PC-9 (cell line): ENCODE measurements around the gene PPAT. TPM values are rescaled to one million over a fixed set of nuclear protein-coding genes. Genes with fewer than 3 reads are reported as not detected.
A peak's percentile ranks its signal among the peaks of the same experiment; 100 is the strongest.
"Not testable (repeated sequence)": the region's sequence is repeated elsewhere in the genome, so short reads cannot be mapped to it uniquely, and the experiment has no call there.

Experiments
- BruUV-seq: library from RNA; stranded (reverse); fragments of 400-500 nt; replicated peaks from 2 replicates; lab custom pipeline; 2021; lab: Mats Ljungman, UMichigan
- CTCF ChIA-PET: fragments of 300-600 bp; sonication (Branson Sonifier 250); formaldehyde crosslinking; loops from one replicate; lab custom pipeline; 2022; ENCODE audit warnings: antibody characterized with exemption; lab: Charles Lee
- POLR2A ChIA-PET: fragments of 300-600 bp; sonication (Branson Sonifier 250); formaldehyde crosslinking; loops from one replicate; lab custom pipeline; 2022; ENCODE audit warnings: antibody characterized with exemption; ENCODE audit not compliant: unreplicated experiment; lab: Charles Lee
- DNase-seq, 2 experiments: peaks; one replicate each; pipeline versions ENCODE4 v3.0.0 to v3.0.0-alpha.2; 2015 to 2022; ENCODE audit warnings: mixed read lengths in 1 of 2
- H2AFZ ChIP-seq: fragments of 200-600 bp; sonication (generic); 2 replicates; pipeline ENCODE4 v1.8.1; 2017; ENCODE audit warnings: antibody characterized with exemption
- H3F3A ChIP-seq: fragments of 200-600 bp; sonication (generic); 2 replicates; pipeline ENCODE4 v1.8.1; 2017; ENCODE audit warnings: antibody characterized with exemption, mild to moderate bottlenecking, low read depth; ENCODE audit not compliant: insufficient read depth
- H3K27ac ChIP-seq: fragments of 200-600 bp; sonication (generic); 2 replicates; pipeline ENCODE4 v1.6.1; 2016; ENCODE audit warnings: mixed run types
- H3K27me3 ChIP-seq: fragments of 200-600 bp; sonication (generic); 2 replicates; pipeline ENCODE4 v1.6.1; 2016; ENCODE audit warnings: low read depth, mixed run types; ENCODE audit not compliant: insufficient read depth
- H3K36me3 ChIP-seq: fragments of 200-600 bp; sonication (generic); 2 replicates; pipeline ENCODE4 v1.6.1; 2016; ENCODE audit warnings: low read depth, mixed run types
- H3K4me1 ChIP-seq: fragments of 200-600 bp; sonication (generic); replicated peaks from 2 replicates; pipeline ENCODE4 v1.6.1; 2016; ENCODE audit warnings: mixed run types; ENCODE audit not compliant: insufficient read depth
- H3K4me2 ChIP-seq: fragments of 200-600 bp; sonication (generic); 2 replicates; pipeline ENCODE4 v1.6.1; 2017; ENCODE audit warnings: mixed run types
- H3K4me3 ChIP-seq: fragments of 200-600 bp; sonication (generic); 2 replicates; pipeline ENCODE4 v1.6.1; 2016; ENCODE audit warnings: mixed run types
- H3K79me2 ChIP-seq: fragments of 200-600 bp; sonication (generic); 2 replicates; pipeline ENCODE4 v1.6.1; 2017; ENCODE audit warnings: low read depth, mixed run types
- H3K9me2 ChIP-seq: fragments of 200-600 bp; sonication (generic); 2 replicates; pipeline ENCODE4 v1.8.1; 2017; ENCODE audit warnings: mild to moderate bottlenecking; ENCODE audit not compliant: insufficient read depth
- H3K9me3 ChIP-seq: fragments of 200-600 bp; sonication (generic); 2 replicates; pipeline ENCODE4 v1.8.1; 2016; ENCODE audit warnings: low read depth; ENCODE audit not compliant: insufficient read depth
- H4K20me1 ChIP-seq: fragments of 200-600 bp; sonication (generic); 2 replicates; pipeline ENCODE4 v1.8.1; 2017; ENCODE audit not compliant: insufficient read depth
- CTCF ChIP-seq: fragments of 200-600 bp; sonication (generic); conservative IDR thresholded peaks from 2 replicates; pipeline ENCODE4 v1.6.1; 2017; ENCODE audit warnings: mixed run types, antibody characterized with exemption, mild to moderate bottlenecking, moderate library complexity
- EZH2 ChIP-seq: fragments of 200-600 bp; sonication (generic); IDR thresholded peaks from 2 replicates; pipeline ENCODE4 v1.8.0; 2017; ENCODE audit warnings: antibody characterized with exemption, low read depth
- intact Hi-C: fragments of 100-400 bp; cut with micrococcal nuclease; formaldehyde crosslinking; loops from one replicate; pipeline ENCODE4 v1.10.0; 2022; ENCODE audit not compliant: unreplicated experiment
- total RNA-seq: library from RNA; stranded (reverse); gene quantifications from 2 replicates; pipeline ENCODE4 v1.2.3, GENCODE V29; 2021

Gene PPAT
- total RNA-seq, 1 experiment from 2014 or later: 21.3 TPM

GRCh38 chr4:56462157-56462556 is 26.7 kb upstream of the PPAT start:
- H3K36me3 ChIP-seq: peaks cover 18% of the 10 kb centered on the region

DNA sequence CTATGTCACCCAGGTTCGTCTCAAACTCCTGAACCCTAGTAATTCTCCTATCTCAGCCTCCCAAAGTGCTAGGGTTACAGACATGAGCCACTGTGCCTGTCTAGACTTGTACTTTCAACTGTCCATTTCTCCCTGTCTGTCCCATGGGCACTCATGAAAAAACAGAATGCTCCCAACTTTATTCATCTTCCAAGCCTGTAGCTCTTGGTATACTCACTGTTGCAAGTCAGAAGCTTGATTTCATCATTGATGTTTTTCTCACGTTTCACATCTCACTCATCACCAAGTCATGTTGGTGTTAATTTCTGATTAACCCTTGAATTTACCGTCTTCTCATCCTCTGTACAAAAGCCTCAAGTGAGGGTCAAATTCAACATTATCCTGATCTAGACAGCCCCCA is 24.7 kb upstream of the PPAT start:
- DNase-seq: no peak
- TF ChIP-seq CTCF: no peak
- no peak for TF ChIP-seq EZH2
- H3K4me2 ChIP-seq: no peak overlapping the region
- no peaks in the 10 kb centered on the region for H3K9me3 ChIP-seq
- H3K27ac ChIP-seq: peak overlapping the region; percentile 47
- H3K79me2 ChIP-seq: peaks cover 12% of the 10 kb centered on the region; the same call in 1 of the 2 replicates
- intact Hi-C loops: no loop called here
- H2AFZ ChIP-seq: no peak overlapping the region
- no peak overlapping the region for H3K4me3 ChIP-seq
- CTCF ChIA-PET: no interaction called here
- POLR2A ChIA-PET: interaction anchor here (0.6 kb wide), 2 partner anchors 70 to 151 kb away, joined by 4 to 8 read pairs; no protein-coding TSS in a partner anchor
- no peaks in the 10 kb centered on the region for H4K20me1 ChIP-seq
- no TSS peak for BruUV-seq
- H3K27me3 ChIP-seq: no peaks in the 10 kb centered on the region
- H3K4me1 ChIP-seq: peaks cover 3% of the 10 kb centered on the region
- H3F3A ChIP-seq: peaks cover 16% of the 10 kb centered on the region; the same call in 1 of the 2 replicates
- H3K9me2 ChIP-seq: no peaks in the 10 kb centered on the region
- H3K36me3 ChIP-seq: peaks cover 18% of the 10 kb centered on the region

More at GRCh38 chr4:56462157-56462556, 26.7 kb upstream of the PPAT start:
- no peaks in the 10 kb centered on the region for H4K20me1 ChIP-seq
- ChIA-PET CTCF (no interaction called here), POLR2A (no interaction called here)
- no peak overlapping the region for H2AFZ ChIP-seq
- peaks cover 23% of the 10 kb centered on the region; the same call in 1 of the 2 replicates for H3F3A ChIP-seq
- no TSS peak for BruUV-seq
- no peak overlapping the region for H3K27ac ChIP-seq
- H3K9me3 ChIP-seq: no peaks in the 10 kb centered on the region
- H3K27me3 ChIP-seq: no peaks in the 10 kb centered on the region
- no peaks in the 10 kb centered on the region for H3K9me2 ChIP-seq
- DNase-seq: no peak
- H3K4me1 ChIP-seq: peaks cover 14% of the 10 kb centered on the region
- H3K4me3 ChIP-seq: no peak overlapping the region
- no peak overlapping the region for H3K4me2 ChIP-seq
- peaks cover 30% of the 10 kb centered on the region for H3K79me2 ChIP-seq
- intact Hi-C loops: no loop called here
- no peak for TF ChIP-seq EZH2

DNA sequence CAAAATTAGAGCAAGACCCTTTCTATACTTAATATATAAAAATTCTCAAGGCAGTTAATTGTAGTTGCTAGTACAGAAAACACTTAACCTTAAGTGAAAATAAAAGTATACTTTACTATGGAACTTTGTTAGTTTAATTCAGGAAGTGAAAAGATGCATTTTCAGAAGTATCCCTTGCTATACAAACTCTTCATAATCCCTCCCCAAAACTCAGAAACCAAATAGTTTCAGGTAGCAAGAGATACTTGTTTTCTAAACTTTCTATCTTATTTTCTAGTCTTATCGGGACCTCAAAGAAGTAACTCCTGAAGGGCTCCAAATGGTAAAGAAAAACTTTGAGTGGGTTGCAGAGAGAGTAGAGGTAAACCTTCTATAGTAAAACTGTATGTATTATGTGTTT is 14.9 kb upstream of the PPAT start:
- no peak overlapping the region for H3K4me2 ChIP-seq
- H2AFZ ChIP-seq: no peak overlapping the region
- H3K27me3 ChIP-seq: no peaks in the 10 kb centered on the region
- 0 out of 2 replicates have a peak, but pooled peaks cover 4% of the 10 kb centered on the region for H3K79me2 ChIP-seq
- H3K4me3 ChIP-seq: no peak overlapping the region
- H3K36me3 ChIP-seq: no peaks in the 10 kb centered on the region
- intact Hi-C loops: no loop called here
- POLR2A ChIA-PET: no interaction called here
- CTCF ChIA-PET: no interaction called here
- H4K20me1 ChIP-seq: 0 out of 2 replicates have a peak, but pooled peaks cover 2% of the 10 kb centered on the region
- no peaks in the 10 kb centered on the region for H3K9me3 ChIP-seq
- TF ChIP-seq EZH2: no peak
- TF ChIP-seq CTCF: no peak
- no peak for DNase-seq
- no peaks in the 10 kb centered on the region for H3F3A ChIP-seq
- no peak overlapping the region for H3K27ac ChIP-seq
- no TSS peak for BruUV-seq
- no peaks in the 10 kb centered on the region for H3K9me2 ChIP-seq
- no peaks in the 10 kb centered on the region for H3K4me1 ChIP-seq

DNA sequence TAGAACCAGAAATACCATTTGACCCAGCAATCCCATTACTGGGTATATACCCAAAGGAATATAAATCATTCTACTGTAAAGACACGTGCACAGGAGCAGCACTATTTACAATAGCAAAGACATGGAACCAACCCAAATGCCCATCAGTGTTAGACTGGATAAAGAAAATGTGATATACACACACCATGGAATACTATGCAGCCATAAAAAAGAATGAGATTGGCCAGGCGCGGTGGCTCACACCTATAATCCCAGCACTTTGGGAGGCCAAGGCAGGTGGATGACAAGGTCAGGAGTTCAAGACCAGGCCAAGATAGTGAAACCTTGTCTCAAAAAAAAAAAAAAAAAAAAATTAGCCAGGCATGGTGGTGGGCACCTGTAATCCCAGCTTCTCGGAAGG is 14.1 kb upstream of the PPAT start:
- BruUV-seq, CTCF ChIA-PET: not testable (repeated sequence)

More for the DNA sequence above, 14.1 kb upstream of the PPAT start:
- H3K36me3 ChIP-seq, H3K79me2 ChIP-seq, POLR2A ChIA-PET, H4K20me1 ChIP-seq, H3K4me3 ChIP-seq, intact Hi-C loops, H2AFZ ChIP-seq, H3K4me1 ChIP-seq, H3K4me2 ChIP-seq, H3F3A ChIP-seq, H3K27me3 ChIP-seq, H3K9me3 ChIP-seq, DNase-seq, H3K9me2 ChIP-seq, H3K27ac ChIP-seq: not testable (repeated sequence)
